Forelimb muscle (tissue), 1 donor: ENCODE data around the gene ADGRG7. TPM values are rescaled to one million over a fixed set of nuclear protein-coding genes. Genes with fewer than 3 reads are reported as not detected.
A peak's percentile ranks its signal among the peaks of the same experiment; 100 is the strongest.

Source experiments
- DNase-seq: peaks from one replicate; pipeline ENCODE4 v3.0.0-alpha.2; 2013; ENCODE audit warnings: low read depth
- polyA plus RNA-seq: library from polyadenylated mRNA; unstranded; fragments of 120-200 nt; gene quantifications from one replicate; pipeline ENCODE4 v1.2.1, GENCODE V29; 2013; ENCODE audit not compliant: insufficient read length

The ADGRG7 gene
- polyA plus RNA-seq, 1 donor: not detected

- no peak for DNase-seq
Measured at GRCh38 chr3:100702082-100702979, 92.9 kb downstream of the ADGRG7 start.

DNA sequence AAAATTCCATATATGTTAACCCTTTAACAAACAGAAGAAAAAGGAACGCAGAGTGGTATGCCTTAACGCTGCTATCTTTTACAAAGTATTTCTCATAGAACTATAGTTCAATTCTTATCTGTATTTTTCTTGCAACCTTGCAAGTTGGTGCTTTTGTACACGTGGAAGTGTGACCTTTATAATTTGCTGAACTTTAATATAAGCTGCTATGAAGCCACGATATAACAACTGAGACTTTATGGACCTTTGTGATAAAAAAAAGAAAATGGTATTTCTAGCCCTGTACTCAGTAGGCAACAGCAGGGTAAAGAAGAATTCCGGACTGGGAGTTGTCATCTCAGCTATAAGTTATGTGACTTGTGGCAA, 93.6 kb downstream of the ADGRG7 start:
- DNase-seq: no peak

DNA sequence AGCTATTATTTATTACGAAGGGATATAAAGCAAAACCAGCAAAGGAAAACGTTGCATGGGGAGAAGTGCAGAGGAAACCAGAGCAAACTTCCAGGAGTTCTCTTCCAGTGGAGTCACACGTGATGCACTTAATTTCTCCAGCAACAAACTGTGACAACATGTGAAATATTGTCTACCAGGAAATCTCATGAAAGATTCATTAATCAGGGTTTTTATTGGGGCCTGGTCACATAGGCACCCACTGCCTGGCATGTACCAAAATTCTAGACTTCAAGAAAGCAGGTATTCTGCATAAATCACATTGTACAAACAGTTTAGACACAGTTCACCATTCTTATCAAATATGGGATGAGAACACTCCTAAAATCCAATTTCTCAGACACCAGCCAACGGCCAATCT, 94.5 kb downstream of the ADGRG7 start:
- no peak for DNase-seq

GRCh38 chr3:100706365-100706764, 97.0 kb downstream of the ADGRG7 start:
- DNase-seq: no peak

DNA sequence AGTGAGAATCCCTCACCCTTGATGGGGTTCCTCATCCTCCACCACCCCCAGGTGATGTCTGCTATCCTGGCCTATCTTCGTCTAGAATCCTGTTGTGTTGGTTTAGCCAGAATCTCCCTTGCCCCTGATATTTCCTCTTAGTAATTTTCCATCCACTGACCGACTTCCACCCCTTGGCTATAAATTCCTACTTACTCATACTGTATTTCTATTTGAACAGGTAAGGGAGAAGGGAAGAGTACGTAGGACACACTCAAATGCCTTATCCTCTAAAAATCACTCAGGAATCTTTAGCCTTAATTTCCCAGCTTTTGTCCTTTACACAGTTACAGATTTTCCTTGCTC, 99.2 kb downstream of the ADGRG7 start:
- no peak for DNase-seq

GRCh38 chr3:100708989-100709841, 99.8 kb downstream of the ADGRG7 start, which contains the start of gene TFG:
TFG (plus strand) TSS chr3:100709494; CDS start chr3:100713686, 4,192 bp downstream.
- DNase-seq: peak; percentile 98

GRCh38 chr3:100709842-100710260, 100.5 kb downstream of the ADGRG7 start:
- DNase-seq: no peak

- DNase-seq: no peak
Measured at GRCh38 chr3:100710261-100710968, 101.0 kb downstream of the ADGRG7 start.

- DNase-seq: no peak
Measured at GRCh38 chr3:100715176-100715575, 105.8 kb downstream of the ADGRG7 start.

- DNase-seq: no peak
Measured at GRCh38 chr3:100717063-100717462, 107.7 kb downstream of the ADGRG7 start.

DNA sequence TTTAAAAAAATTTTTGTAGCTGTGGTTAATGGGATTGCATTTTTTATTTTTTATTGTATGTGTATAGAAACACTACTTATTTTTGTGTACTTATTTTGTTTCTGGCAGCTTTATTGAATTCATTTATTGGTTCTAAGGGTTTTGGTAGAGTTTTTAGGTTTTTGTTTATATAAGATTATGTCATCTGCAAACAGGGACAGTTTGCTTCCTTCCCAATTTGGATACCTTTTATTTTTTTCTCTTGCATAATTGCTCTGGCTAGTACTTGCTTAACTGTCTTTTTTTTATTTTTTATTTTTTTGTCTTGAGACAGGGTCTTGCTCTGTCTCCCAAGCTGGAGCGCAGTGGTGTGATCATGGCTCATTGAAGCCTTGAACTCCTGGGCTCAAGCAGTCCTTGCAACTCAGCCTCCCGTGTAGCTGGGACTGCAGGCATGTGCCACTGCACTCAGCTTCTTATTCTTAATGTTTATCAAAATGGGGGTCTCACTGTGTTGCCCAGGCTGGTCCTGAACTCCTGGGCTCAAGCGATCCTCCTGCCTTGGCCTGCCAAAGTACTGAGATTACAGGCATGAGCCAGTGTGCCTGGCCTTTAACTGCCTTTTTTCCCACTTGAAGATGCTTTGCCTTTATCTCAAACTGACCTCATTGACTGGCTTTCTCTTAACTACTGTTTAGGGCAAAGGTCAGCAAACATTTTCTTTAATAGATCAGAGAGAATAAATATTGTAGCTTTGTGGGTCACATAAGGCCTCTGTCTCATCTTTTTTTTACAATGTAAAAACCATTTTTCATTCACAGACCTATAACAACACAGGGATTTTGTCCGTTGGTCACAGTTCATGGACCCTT, 108.5 kb downstream of the ADGRG7 start:
- DNase-seq: no peak

DNA sequence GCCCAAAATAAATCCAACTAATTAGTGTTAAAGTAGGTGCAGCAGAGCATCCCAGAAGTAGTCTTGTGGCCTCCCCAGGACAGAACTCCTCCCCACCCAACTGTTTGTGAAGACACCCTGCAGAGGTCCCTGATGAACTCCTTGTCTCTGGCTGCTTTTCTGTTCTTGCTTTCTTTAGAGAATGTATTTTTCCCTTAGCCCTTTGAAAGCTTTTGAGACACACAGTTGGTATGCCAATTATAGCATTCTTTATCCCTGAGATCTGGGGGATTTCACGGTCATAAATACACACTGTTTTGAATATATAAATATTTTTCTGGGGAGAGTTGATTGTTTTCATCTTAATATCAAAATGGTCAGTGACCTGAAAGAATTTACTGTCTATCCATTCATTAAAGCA, 109.7 kb downstream of the ADGRG7 start:
- no peak for DNase-seq

GRCh38 chr3:100720426-100720825, 111.0 kb downstream of the ADGRG7 start:
- no peak for DNase-seq

GRCh38 chr3:100725935-100726513, 116.6 kb downstream of the ADGRG7 start:
- no peak for DNase-seq

DNA sequence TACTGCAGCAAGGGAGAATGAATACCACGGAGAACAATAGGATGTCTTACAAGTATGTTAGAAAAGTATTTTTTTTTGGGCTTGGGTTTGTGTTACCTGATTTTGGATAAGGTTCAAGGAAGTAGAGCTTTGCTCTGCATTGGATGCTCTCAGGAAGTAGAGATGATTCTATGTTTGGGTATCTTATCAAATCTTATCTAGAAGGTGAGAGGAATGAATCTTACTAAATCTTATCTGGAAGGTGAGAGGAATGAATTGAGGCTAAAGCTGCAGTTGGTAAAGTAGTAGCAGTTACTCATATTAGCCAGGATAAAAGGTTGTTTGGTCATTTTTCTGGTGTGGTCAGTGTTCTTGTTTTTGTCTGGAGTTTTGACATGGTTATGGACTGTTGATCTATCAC, 117.3 kb downstream of the ADGRG7 start:
- no peak for DNase-seq

GRCh38 chr3:100730524-100730923, 121.1 kb downstream of the ADGRG7 start:
- no peak for DNase-seq

DNA sequence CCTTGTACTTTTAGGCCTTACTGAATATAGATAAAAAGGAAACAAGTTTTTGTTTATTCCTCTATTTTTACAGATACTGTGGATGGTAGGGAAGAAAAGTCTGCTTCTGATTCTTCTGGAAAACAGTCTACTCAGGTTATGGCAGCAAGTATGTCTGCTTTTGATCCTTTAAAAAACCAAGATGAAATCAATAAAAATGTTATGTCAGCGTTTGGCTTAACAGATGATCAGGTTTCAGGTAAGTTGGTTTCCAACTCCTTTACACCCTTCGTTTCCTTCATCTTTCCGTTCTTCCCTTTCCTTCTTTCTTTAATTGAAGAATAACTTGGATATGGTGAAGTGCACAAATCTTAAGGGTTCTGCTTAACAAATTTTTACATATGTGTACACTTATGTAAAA, 123.0 kb downstream of the ADGRG7 start:
- no peak for DNase-seq

- DNase-seq: no peak
Measured at GRCh38 chr3:100737334-100737733, 127.9 kb downstream of the ADGRG7 start.

DNA sequence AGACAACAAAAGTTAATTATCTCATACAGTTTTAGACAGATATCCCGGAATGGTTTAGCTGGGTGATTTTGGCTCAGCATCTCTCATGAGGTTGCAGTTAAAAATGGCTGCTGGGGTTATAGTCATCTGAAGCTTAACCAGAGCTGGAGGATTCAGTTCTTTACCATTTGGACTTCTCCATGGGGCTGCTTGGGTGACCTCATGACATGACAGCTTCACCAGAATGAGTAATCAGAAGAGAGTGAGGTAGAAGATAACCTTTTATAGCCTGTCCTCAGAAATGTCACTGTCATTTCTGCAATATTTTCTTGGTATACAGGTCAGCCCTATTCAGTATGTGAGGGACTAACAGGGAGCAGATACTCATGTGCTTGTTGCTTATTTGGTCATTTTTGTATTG, 130.8 kb downstream of the ADGRG7 start:
- no peak for DNase-seq

- no peak for DNase-seq
Measured at GRCh38 chr3:100743535-100743934, 134.1 kb downstream of the ADGRG7 start.

DNA sequence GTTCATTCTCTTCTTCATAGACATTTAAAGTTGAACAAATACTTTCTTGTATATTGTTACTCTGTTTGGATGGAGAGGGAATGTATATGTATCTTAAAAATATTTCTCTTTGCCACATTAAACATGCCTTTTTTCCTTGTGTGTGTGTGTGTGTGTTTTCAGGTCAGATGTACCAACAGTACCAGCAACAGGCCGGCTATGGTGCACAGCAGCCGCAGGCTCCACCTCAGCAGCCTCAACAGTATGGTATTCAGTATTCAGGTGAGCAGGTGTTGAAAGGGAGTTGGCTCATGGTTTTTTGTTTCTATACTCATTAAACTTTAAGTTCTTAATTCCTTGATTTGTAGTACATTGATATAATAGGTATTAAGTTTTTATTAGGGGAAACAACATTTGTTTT, 135.3 kb downstream of the ADGRG7 start:
- no peak for DNase-seq
